Measurements from ENCODE around the gene PANX2. TPM values are rescaled to one million over a fixed set of nuclear protein-coding genes. Genes with fewer than 3 reads are reported as not detected.

The PANX2 gene
- total and polyA plus RNA-seq, 8 donors: 0.25 to 1.8 (median 1.1) TPM; not detected in 3

DNA sequence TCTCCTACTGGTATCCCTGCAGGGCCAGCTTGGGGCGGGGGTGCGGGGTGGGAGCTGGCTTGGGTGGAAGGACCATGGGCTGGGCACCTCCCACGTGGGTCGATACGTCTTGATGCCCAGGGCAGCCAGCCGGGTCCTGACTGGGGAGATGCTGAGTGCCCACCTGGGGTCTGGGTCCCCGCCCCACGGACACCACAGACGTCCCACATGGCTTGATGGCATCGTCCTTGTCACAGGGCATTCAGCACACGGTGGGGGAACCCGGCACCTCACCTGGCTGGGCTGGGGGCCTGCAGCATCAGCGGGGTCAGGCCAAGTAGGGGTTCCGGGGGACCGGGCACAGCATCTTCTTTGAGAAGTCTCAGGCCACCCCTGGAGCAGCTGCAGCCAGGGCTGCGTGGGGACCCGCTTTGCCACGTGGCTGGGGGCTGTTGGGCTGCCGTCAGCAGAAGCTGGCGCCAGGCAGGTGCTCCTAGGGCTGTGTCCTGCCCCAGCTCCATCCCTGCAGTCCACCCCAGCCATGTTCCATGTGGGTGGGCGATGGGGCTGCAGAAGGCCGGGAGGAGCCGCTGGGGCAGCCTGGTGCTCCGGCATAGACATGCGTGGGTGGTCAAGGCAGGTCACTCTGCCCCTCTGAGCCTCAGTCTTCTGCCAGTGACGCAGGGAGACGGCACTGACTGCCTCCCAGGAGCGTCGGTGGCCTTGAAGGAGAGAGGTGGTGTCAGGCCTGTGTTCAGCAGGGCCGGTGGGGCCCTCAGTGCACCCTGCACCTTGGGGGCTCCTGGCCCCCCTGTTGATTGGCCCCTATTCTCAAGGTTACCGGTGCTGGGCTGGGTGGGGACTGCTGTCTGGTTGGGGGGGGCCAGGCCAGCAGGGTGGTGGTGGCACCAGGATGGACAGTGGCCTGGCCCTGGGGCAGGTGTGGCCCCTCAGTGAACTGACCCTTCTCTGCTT, 38.7 kb downstream of the PANX2 start:
- peaks cover 0 to 2% (median 0%) of the 10 kb centered on the region in 4 donors for H3K9me3 ChIP-seq
- H3K4me1 ChIP-seq: peaks cover 0 to 45% (median 26%) of the 10 kb centered on the region in 4 donors
- intact Hi-C loops (cut with DNase I; ENCODE audit: low total_unique reads): no loop called here
- 75 to 81% (median 79%) methylated on average over 9 to 31 of the region's 31 CpGs for WGBS, 5 donors
- no peak overlapping the region for H3K4me3 ChIP-seq
- DNase-seq: no peak
- TF ChIP-seq POLR2AphosphoS5 (IDR thresholded peaks at IDR 0.05): no peak
- TF ChIP-seq POLR2A (IDR thresholded peaks at IDR 0.05): no peak
- TF ChIP-seq, protein P1, sequence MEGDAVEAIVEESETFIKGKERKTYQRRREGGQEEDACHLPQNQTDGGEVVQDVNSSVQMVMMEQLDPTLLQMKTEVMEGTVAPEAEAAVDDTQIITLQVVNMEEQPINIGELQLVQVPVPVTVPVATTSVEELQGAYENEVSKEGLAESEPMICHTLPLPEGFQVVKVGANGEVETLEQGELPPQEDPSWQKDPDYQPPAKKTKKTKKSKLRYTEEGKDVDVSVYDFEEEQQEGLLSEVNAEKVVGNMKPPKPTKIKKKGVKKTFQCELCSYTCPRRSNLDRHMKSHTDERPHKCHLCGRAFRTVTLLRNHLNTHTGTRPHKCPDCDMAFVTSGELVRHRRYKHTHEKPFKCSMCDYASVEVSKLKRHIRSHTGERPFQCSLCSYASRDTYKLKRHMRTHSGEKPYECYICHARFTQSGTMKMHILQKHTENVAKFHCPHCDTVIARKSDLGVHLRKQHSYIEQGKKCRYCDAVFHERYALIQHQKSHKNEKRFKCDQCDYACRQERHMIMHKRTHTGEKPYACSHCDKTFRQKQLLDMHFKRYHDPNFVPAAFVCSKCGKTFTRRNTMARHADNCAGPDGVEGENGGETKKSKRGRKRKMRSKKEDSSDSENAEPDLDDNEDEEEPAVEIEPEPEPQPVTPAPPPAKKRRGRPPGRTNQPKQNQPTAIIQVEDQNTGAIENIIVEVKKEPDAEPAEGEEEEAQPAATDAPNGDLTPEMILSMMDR (IDR thresholded peaks at IDR 0.05): no peak
- H3K36me3 ChIP-seq: peaks cover 48 to 95% (median 89%) of the 10 kb centered on the region in 4 donors
- no peaks in the 10 kb centered on the region for H3K27me3 ChIP-seq
- H3K27ac ChIP-seq: no peak overlapping the region

GRCh38 chr22:50209893-50210292, 39.4 kb downstream of the PANX2 start:
- intact Hi-C loops (cut with DNase I; ENCODE audit: low total_unique reads): loop anchor here (5.0 kb wide), 1 partner anchor 58 kb away; no protein-coding TSS in a partner anchor
- Histone ChIP-seq H3K36me3 (peaks cover 48 to 97% (median 92%) of the 10 kb centered on the region in 4 donors), H3K9me3 (peaks cover 0 to 2% (median 0%) of the 10 kb centered on the region in 4 donors), H3K27ac (no peak overlapping the region), H3K4me1 (peaks cover 0 to 41% (median 24%) of the 10 kb centered on the region in 4 donors), H3K27me3 (no peaks in the 10 kb centered on the region), H3K4me3 (no peak overlapping the region)
- DNase-seq: peak; percentile 79 to 87
- 49 to 63% (median 59%) methylated on average over 11 to 20 of the region's 20 CpGs for WGBS, 5 donors
- TF ChIP-seq EP300 (IDR thresholded peaks at IDR 0.05) (no peak), POLR2A (IDR thresholded peaks at IDR 0.05) (no peak), POLR2AphosphoS5 (IDR thresholded peaks at IDR 0.05) (peak in 1 of 3 donors; percentile 57)
- TF ChIP-seq, protein P1 (IDR thresholded peaks at IDR 0.05): peak in 5 of 7 experiments; percentile 63 to 91 (median 84)

- 84 to 88% (median 86%) methylated on average over 18 to 32 of the region's 32 CpGs for WGBS, 5 donors
- DNase-seq: no peak
Observed at GRCh38 chr22:50210378-50211139, 40.0 kb downstream of the PANX2 start.

More at GRCh38 chr22:50210378-50211139, 40.0 kb downstream of the PANX2 start:
- no peak for TF ChIP-seq POLR2AphosphoS5 (IDR thresholded peaks at IDR 0.05)
- no peak for TF ChIP-seq POLR2A (IDR thresholded peaks at IDR 0.05)
- TF ChIP-seq EP300 (IDR thresholded peaks at IDR 0.05): no peak
- TF ChIP-seq, protein P1 (IDR thresholded peaks at IDR 0.05): no peak
- Histone ChIP-seq H3K36me3 (peaks cover 52 to 97% (median 95%) of the 10 kb centered on the region in 4 donors), H3K4me1 (peaks cover 0 to 36% (median 23%) of the 10 kb centered on the region in 4 donors), H3K27ac (no peak overlapping the region), H3K27me3 (no peaks in the 10 kb centered on the region), H3K4me3 (no peak overlapping the region), H3K9me3 (peaks cover 0 to 2% (median 0%) of the 10 kb centered on the region in 4 donors)
- intact Hi-C loops (cut with DNase I; ENCODE audit: low total_unique reads): loop anchor here (5.0 kb wide), 1 partner anchor 58 kb away; no protein-coding TSS in a partner anchor
